Muscle of back (tissue), 11 donors: ENCODE data around the gene KCNK4. TPM values are rescaled to one million over a fixed set of nuclear protein-coding genes. Genes with fewer than 3 reads are reported as not detected.

ENCODE experiments used
- DNase-seq, 3 donors: peaks; one replicate each; pipeline versions ENCODE4 v3.0.0 to v3.0.0-alpha.2; 2013
- polyA plus RNA-seq, 10 donors: library from polyadenylated mRNA; unstranded; fragments of 120-200 nt; gene quantifications; one replicate each; pipeline ENCODE4 v1.2.1, GENCODE V29; 2013; ENCODE audit not compliant: insufficient read length in 10 of 10

KCNK4 gene
- polyA plus RNA-seq, 10 donors: not detected

GRCh38 chr11:64343767-64344559, 52.9 kb downstream of the KCNK4 start:
- no peak for DNase-seq

- DNase-seq: peak in 1 of 3 donors; percentile 83
Measured at GRCh38 chr11:64344787-64345186, 53.7 kb downstream of the KCNK4 start.

- no peak for DNase-seq
Measured at GRCh38 chr11:64347193-64347867, 56.2 kb downstream of the KCNK4 start.

- no peak for DNase-seq
Measured at GRCh38 chr11:64348383-64349024, 57.4 kb downstream of the KCNK4 start.

DNA sequence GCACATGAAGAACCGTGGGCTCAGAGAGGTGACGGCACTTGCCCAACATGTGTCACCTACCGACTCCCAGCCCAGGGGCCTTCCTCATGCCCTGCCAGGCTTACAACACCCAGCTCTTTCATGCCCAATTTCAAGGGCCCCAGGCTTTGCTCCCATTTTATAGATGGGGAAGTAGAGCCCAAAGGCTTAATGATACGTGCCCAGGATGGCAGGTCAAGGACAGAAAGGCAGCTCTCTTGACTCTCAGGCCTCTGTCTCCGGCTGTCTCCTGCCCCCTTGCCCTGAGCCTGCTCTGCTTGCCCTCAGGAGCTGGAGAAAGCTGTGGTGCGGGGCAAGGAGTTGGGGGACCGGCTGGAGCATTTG, 57.9 kb downstream of the KCNK4 start:
- DNase-seq: no peak

DNA sequence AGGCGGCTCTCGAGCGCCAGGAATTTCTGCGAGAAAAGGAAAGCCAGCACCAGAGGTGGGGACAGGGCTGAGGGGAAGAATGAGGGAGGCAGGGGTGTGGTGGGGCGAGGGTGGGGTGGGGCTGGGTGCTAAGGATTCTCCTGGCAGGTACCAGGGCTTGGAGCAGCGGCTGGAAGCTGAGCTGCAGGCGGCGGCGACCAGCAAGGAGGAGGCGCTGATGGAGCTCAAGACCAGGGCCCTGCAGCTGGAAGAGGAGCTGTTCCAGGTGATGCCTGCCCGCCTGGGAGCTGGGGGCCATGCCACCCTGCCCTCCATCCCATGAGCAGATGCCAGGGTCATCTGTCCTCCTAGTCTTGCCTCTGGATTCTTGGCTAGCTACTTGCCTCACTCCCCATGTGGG, 58.3 kb downstream of the KCNK4 start:
- no peak for DNase-seq

Other genes starting within 250 kb of the KCNK4 start
- 10 to 100 TPM; 47.7 to 71.6 (median 53.2) TPM for gene MACROD1, start 125.2 kb upstream of the KCNK4 start, polyA plus RNA-seq
- 100 to 1,000 TPM; 109 to 167 (median 134) TPM for gene STIP1, start 105.1 kb upstream of the KCNK4 start, polyA plus RNA-seq
- 10 to 100 TPM in 3 of 10 donors, 1 to 10 TPM in 7; 5.7 to 15.0 (median 8.2) TPM for gene FERMT3, start 84.6 kb upstream of the KCNK4 start, polyA plus RNA-seq
- 10 to 100 TPM; 34.5 to 80.5 (median 64.2) TPM for gene TRPT1, start 65.1 kb upstream of the KCNK4 start, polyA plus RNA-seq
- 10 to 100 TPM; 12.0 to 21.5 (median 17.7) TPM for gene NUDT22, start 65.0 kb upstream of the KCNK4 start, polyA plus RNA-seq
- 10 to 100 TPM; 46.2 to 64.2 (median 52.8) TPM for gene DNAJC4, start 60.8 kb upstream of the KCNK4 start, polyA plus RNA-seq
- gene VEGFB, start 56.7 kb upstream of the KCNK4 start, polyA plus RNA-seq: 100 to 1,000 TPM in 5 of 10 donors, 10 to 100 TPM in 5; 90.4 to 116 (median 97.3) TPM
- gene FKBP2, start 50.2 kb upstream of the KCNK4 start, polyA plus RNA-seq: 10 to 100 TPM; 35.2 to 56.4 (median 43.5) TPM
- gene PPP1R14B, start 44.4 kb upstream of the KCNK4 start, polyA plus RNA-seq: 100 to 1,000 TPM; 130 to 192 (median 172) TPM
- 10 to 100 TPM in 6 of 10 donors, 1 to 10 TPM in 4; 9.4 to 16.1 (median 11.0) TPM for gene PLCB3, start 39.8 kb upstream of the KCNK4 start, polyA plus RNA-seq
- gene BAD, start 6.6 kb upstream of the KCNK4 start, polyA plus RNA-seq: 10 to 100 TPM; 18.3 to 40.5 (median 27.2) TPM
- 10 to 100 TPM; 14.3 to 23.3 (median 18.2) TPM for gene GPR137, start 5.5 kb upstream of the KCNK4 start, polyA plus RNA-seq
- gene CATSPERZ, start 9.1 kb downstream of the KCNK4 start, polyA plus RNA-seq: under 1 TPM in 3 of 10 donors, not detected in 7; 0.23 to 0.54 (median 0.34) TPM
- 10 to 100 TPM; 20.4 to 31.5 (median 24.5) TPM for gene ESRRA, start 14.2 kb downstream of the KCNK4 start, polyA plus RNA-seq
- gene TRMT112, start 26.3 kb downstream of the KCNK4 start, polyA plus RNA-seq: 100 to 1,000 TPM; 139 to 214 (median 173) TPM
- gene PRDX5, start 26.8 kb downstream of the KCNK4 start, polyA plus RNA-seq: 100 to 1,000 TPM; 109 to 184 (median 124) TPM
- 1 to 10 TPM; 2.2 to 7.6 (median 3.5) TPM for gene CCDC88B, start 48.9 kb downstream of the KCNK4 start, polyA plus RNA-seq
- 10 to 100 TPM in 9 of 10 donors, 1 to 10 TPM in 1; 9.7 to 15.8 (median 12.3) TPM for gene RPS6KA4, start 67.9 kb downstream of the KCNK4 start, polyA plus RNA-seq